Loucy (cell line): ENCODE results near the gene TIGIT.

ENCODE experiments used
- H2AFZ ChIP-seq: fragments of 200-600 bp; sonication (generic); 2 replicates; pipeline ENCODE4 v1.6.0; 2016; ENCODE audit warnings: antibody characterized with exemption, mild to moderate bottlenecking, low read length, moderate library complexity
- H3F3A ChIP-seq: fragments of 200-600 bp; 2 replicates; pipeline ENCODE4 v1.6.0; 2016; ENCODE audit warnings: antibody characterized with exemption, low read depth, mild to moderate bottlenecking
- H3K27me3 ChIP-seq: fragments of 200-600 bp; sonication (generic); 2 replicates; pipeline ENCODE4 v1.6.1; 2014; ENCODE audit warnings: low read length, mild to moderate bottlenecking; ENCODE audit not compliant: insufficient read depth, poor library complexity, severe bottlenecking
- H3K36me3 ChIP-seq: fragments of 200-600 bp; sonication (generic); 2 replicates; pipeline ENCODE4 v1.6.1; 2016; ENCODE audit warnings: low read length; ENCODE audit not compliant: insufficient read depth
- H3K4me1 ChIP-seq: fragments of 200-600 bp; sonication (generic); 2 replicates; pipeline ENCODE4 v1.5.1; 2014; ENCODE audit warnings: low read length, mild to moderate bottlenecking; ENCODE audit not compliant: insufficient read depth, poor library complexity, severe bottlenecking
- H3K4me2 ChIP-seq: fragments of 200-600 bp; sonication (generic); 2 replicates; pipeline ENCODE4 v1.6.0; 2014; ENCODE audit warnings: antibody characterized with exemption, low read length, low read depth, mild to moderate bottlenecking; ENCODE audit not compliant: poor library complexity, severe bottlenecking
- H3K4me3 ChIP-seq: fragments of 200-600 bp; sonication (generic); 2 replicates; pipeline ENCODE4 v1.5.1; 2014; ENCODE audit warnings: low read length, mild to moderate bottlenecking, mixed read lengths; ENCODE audit not compliant: poor library complexity, severe bottlenecking
- H3K79me2 ChIP-seq: fragments of 200-600 bp; sonication (generic); 2 replicates; pipeline ENCODE4 v1.6.1; 2014; ENCODE audit warnings: low read length; ENCODE audit not compliant: insufficient read depth
- H3K9ac ChIP-seq: fragments of 200-600 bp; sonication (generic); 2 replicates; pipeline ENCODE4 v1.6.0; 2014; ENCODE audit warnings: mild to moderate bottlenecking, low read depth, low read length, moderate library complexity; ENCODE audit not compliant: poor library complexity, severe bottlenecking
- H3K9me2 ChIP-seq: fragments of 200-600 bp; sonication (generic); replicated peaks from 2 replicates; pipeline ENCODE4 v1.6.1; 2016; ENCODE audit warnings: low read depth, low read length, mixed read lengths
- H3K9me3 ChIP-seq: fragments of 200-600 bp; sonication (generic); 2 replicates; pipeline ENCODE4 v1.6.1; 2014; ENCODE audit warnings: mild to moderate bottlenecking, antibody characterized with exemption, low read length, low read depth; ENCODE audit not compliant: insufficient read depth
- H4K20me1 ChIP-seq: fragments of 200-600 bp; sonication (generic); 2 replicates; pipeline ENCODE4 v1.6.0; 2014; ENCODE audit warnings: antibody characterized with exemption, low read length, mild to moderate bottlenecking; ENCODE audit not compliant: insufficient read depth, poor library complexity, severe bottlenecking
- CTCF ChIP-seq: fragments of 200-600 bp; sonication (generic); conservative IDR thresholded peaks from 2 replicates; pipeline ENCODE4 v1.5.1; 2014; ENCODE audit warnings: mild to moderate bottlenecking, antibody characterized with exemption, low read length
- EZH2phosphoT487 ChIP-seq: fragments of 200-600 bp; IDR thresholded peaks from 2 replicates; pipeline ENCODE4 v1.6.1; 2018; ENCODE audit warnings: antibody characterized with exemption, mild to moderate bottlenecking, moderate library complexity, borderline replicate concordance

The TIGIT gene

GRCh38 chr3:114299941-114300624 lies 6.3 kb downstream of the TIGIT start:
- H3K4me1 ChIP-seq = no peaks in the 10 kb centered on the region
- no peak overlapping the region for H3K4me2 ChIP-seq
- no peaks in the 10 kb centered on the region for H3F3A ChIP-seq
- H3K9ac ChIP-seq = no peak overlapping the region
- no peak overlapping the region for H2AFZ ChIP-seq
- H4K20me1 ChIP-seq = no peaks in the 10 kb centered on the region
- TF ChIP-seq EZH2phosphoT487 (no peak), CTCF (no peak)
- H3K9me3 ChIP-seq = no peaks in the 10 kb centered on the region
- H3K27me3 ChIP-seq = peaks cover 3% of the 10 kb centered on the region
- no peaks in the 10 kb centered on the region for H3K9me2 ChIP-seq
- no peaks in the 10 kb centered on the region for H3K79me2 ChIP-seq
- H3K36me3 ChIP-seq = no peaks in the 10 kb centered on the region
- H3K4me3 ChIP-seq = no peak overlapping the region

GRCh38 chr3:114307222-114307830 lies 13.5 kb downstream of the TIGIT start:
- Histone ChIP-seq H3K9me3 (no peaks in the 10 kb centered on the region), H3F3A (no peaks in the 10 kb centered on the region), H3K79me2 (no peaks in the 10 kb centered on the region), H3K9me2 (no peaks in the 10 kb centered on the region), H3K4me2 (no peak overlapping the region), H3K36me3 (no peaks in the 10 kb centered on the region), H3K4me1 (no peaks in the 10 kb centered on the region), H3K4me3 (no peak overlapping the region), H3K27me3 (peaks cover 2% of the 10 kb centered on the region), H3K9ac (no peak overlapping the region), H4K20me1 (no peaks in the 10 kb centered on the region), H2AFZ (no peak overlapping the region)
- no peak for TF ChIP-seq CTCF
- TF ChIP-seq EZH2phosphoT487 = no peak

- Histone ChIP-seq H3K9me3 (no peaks in the 10 kb centered on the region), H3K79me2 (no peaks in the 10 kb centered on the region), H3K36me3 (no peaks in the 10 kb centered on the region), H3K4me1 (no peaks in the 10 kb centered on the region), H3F3A (no peaks in the 10 kb centered on the region), H3K4me2 (no peak overlapping the region), H2AFZ (no peak overlapping the region), H3K9ac (no peak overlapping the region), H3K4me3 (no peak overlapping the region), H3K9me2 (no peaks in the 10 kb centered on the region), H4K20me1 (no peaks in the 10 kb centered on the region), H3K27me3 (no peaks in the 10 kb centered on the region)
- TF ChIP-seq CTCF (no peak), EZH2phosphoT487 (no peak)
These were observed 14.0 kb downstream of the TIGIT start for GRCh38 chr3:114307832-114308231.
